ENCODE results near the gene CACNA1S. TPM values are rescaled to one million over a fixed set of nuclear protein-coding genes. Genes with fewer than 3 reads are reported as not detected.

Gene CACNA1S
- total RNA-seq (2014; rRNA removed; shearing (Covaris generic)): not detected in 2 replicates
- not detected in 2 replicates for polyA plus RNA-seq (2016; fragmentation: Nextera tagmentation; extraction: Ambion mirVana)

DNA sequence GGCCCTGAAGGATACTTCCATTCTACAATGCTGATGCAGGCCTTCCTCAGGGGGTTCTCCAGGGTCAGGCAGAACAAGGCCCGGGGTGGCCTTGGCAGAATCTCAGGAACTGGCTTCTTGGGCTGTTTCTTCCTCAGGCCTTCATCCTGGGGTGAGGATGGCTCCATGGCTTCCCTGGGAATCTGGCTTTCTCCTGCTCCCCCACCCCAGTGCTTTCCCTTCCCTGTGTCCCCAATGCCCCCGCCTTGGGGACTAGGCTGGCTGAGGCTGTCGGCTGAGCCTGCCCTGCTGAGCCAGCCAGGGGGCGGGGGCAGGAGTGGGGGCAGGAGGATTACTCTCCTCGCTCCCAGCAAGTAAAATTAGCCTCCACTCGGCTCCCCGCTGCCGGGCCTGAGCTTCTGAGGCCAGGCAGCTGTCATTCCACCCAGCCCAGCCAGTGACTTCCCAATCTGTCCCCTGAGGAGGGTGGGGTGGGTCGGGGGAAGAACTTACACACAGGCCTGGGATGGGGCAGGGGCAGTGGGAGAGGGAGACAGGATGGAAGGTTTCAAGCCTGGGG, at the start of gene CACNA1S:
CACNA1S (minus strand) TSS at position 254 of the 559 bp plus-strand sequence; CDS start at position 167, 87 bp downstream.
- in situ Hi-C loops (cut with MboI): no loop called here
- Histone ChIP-seq H3K4me3 (no peak within 1 kb of the TSS), H3K9ac (no peak within 1 kb of the TSS), H3K36me3 (ENCODE audit: low read depth) (no peaks in the 10 kb centered on the region), H3K9me3 (ENCODE audit: low read depth) (no peaks in the 10 kb centered on the region), H2AFZ (no peak within 1 kb of the TSS), H3K27me3 (replicated peaks; ENCODE audit: insufficient read depth) (no peaks in the 10 kb centered on the region; the same call in 1 of the 2 replicates), H4K20me1 (ENCODE audit: insufficient read depth) (no peaks in the 10 kb centered on the region), H3F3A (ENCODE audit: insufficient read depth) (no peaks in the 10 kb centered on the region), H3K27ac (no peak within 1 kb of the TSS), H3K4me2 (ENCODE audit: unreplicated experiment) (no peak within 1 kb of the TSS), H3K79me2 (ENCODE audit: insufficient read depth) (no peaks in the 10 kb centered on the region), H3K4me1 (ENCODE audit: insufficient read depth) (no peaks in the 10 kb centered on the region), H3K9me2 (ENCODE audit: insufficient read depth) (no peaks in the 10 kb centered on the region)
- DNase-seq: no peak
- WGBS, 2 experiments (ENCODE audit: low coverage in 1 of 2, low lambda C conversion rate in 2 of 2, missing lambda C conversion rate in 2 of 2): 35 to 52% methylated on average over 6 to 9 of the region's 9 CpGs
- TF ChIP-seq EZH2phosphoT487 (IDR thresholded peaks at IDR 0.05; ENCODE audit: insufficient read depth, low read depth) (no peak), EZH2 (IDR thresholded peaks at IDR 0.05; ENCODE audit: insufficient read depth, poor library complexity, severe bottlenecking) (no peak)

DNA sequence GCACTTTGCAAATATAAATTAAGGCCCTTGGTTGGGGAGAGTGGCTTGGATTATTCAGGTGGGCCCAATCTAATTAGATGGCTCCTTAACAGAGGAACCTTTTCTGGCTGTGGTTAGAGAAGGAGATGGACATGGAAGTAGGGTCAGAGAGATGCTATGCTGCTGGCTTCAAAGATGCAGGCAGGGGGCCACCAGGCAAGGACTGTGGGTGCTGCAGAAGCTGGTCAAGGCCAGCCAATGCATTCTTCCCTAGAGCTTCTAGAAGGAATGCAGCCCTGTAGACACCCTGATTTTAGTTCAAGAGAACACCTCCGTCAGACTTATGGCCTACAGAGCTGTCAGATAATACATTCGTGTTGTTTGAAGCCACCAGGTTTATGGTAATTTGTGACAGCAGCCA, 45.7 kb upstream of the CACNA1S start:
- DNase-seq: no peak
- Histone ChIP-seq H3K27ac (no peak overlapping the region), H3K27me3 (replicated peaks; ENCODE audit: insufficient read depth) (no peaks in the 10 kb centered on the region; the same call in 1 of the 2 replicates), H4K20me1 (ENCODE audit: insufficient read depth) (no peaks in the 10 kb centered on the region), H3K36me3 (ENCODE audit: low read depth) (no peaks in the 10 kb centered on the region), H3F3A (ENCODE audit: insufficient read depth) (no peaks in the 10 kb centered on the region), H3K9me2 (ENCODE audit: insufficient read depth) (no peaks in the 10 kb centered on the region), H2AFZ (no peak overlapping the region), H3K4me3 (no peak overlapping the region), H3K9ac (no peak overlapping the region), H3K4me1 (ENCODE audit: insufficient read depth) (peaks cover 8% of the 10 kb centered on the region), H3K4me2 (ENCODE audit: unreplicated experiment) (no peak overlapping the region), H3K9me3 (ENCODE audit: low read depth) (no peaks in the 10 kb centered on the region), H3K79me2 (ENCODE audit: insufficient read depth) (peaks cover 9% of the 10 kb centered on the region)
- no peak for TF ChIP-seq EZH2phosphoT487 (IDR thresholded peaks at IDR 0.05; ENCODE audit: insufficient read depth, low read depth)
- no peak for TF ChIP-seq EZH2 (IDR thresholded peaks at IDR 0.05; ENCODE audit: insufficient read depth, poor library complexity, severe bottlenecking)
- WGBS, 2 experiments (ENCODE audit: low coverage in 1 of 2, low lambda C conversion rate in 2 of 2, missing lambda C conversion rate in 2 of 2): 80 to 95% methylated on average over 2 of the region's 2 CpGs
- in situ Hi-C loops (cut with MboI): no loop called here

DNA sequence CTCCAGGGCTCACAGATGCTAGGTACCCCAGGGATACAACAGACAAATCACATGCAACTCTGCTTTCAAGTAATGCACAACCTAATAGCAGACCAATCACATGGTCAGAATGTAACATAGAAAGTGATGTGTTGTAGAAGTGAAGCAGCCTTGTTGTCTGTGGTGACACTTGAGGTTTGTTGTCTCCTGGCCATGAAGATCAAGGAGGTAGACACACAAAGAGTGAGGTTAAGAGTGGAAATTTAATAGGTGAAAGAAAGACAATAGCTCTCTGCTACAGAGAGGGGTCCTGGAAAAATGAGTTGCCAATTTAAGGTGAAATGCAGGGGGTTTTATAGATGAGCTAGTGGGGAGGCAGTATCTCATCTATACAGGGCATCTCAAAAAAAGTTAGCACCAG, 44.6 kb upstream of the CACNA1S start:
- H3K36me3 ChIP-seq (ENCODE audit: low read depth): no peaks in the 10 kb centered on the region
- in situ Hi-C loops (cut with MboI): no loop called here

DNA sequence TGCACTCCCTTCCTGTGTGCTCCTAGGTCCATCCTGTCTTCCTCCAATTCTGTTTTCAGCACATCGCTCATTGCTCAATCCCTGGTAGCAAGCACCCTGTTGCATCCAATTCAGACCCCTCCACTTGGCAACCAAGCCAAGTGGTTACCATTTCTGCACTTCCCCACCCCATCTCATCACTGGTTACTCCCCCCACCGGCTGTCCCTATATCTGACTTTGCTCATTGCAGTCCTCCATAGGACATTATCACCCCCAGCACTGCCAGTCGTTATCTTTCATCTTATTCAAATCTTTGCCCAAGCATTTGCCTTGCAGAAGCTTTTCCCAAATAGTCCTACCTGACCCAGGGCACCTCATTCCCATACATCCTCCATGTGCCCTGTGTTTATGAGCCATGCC, 44.1 kb upstream of the CACNA1S start:
- no peak overlapping the region for H3K4me2 ChIP-seq (ENCODE audit: unreplicated experiment)
- H3K79me2 ChIP-seq (ENCODE audit: insufficient read depth): peaks cover 12% of the 10 kb centered on the region
- TF ChIP-seq EZH2phosphoT487 (IDR thresholded peaks at IDR 0.05; ENCODE audit: insufficient read depth, low read depth): no peak
- TF ChIP-seq EZH2 (IDR thresholded peaks at IDR 0.05; ENCODE audit: insufficient read depth, poor library complexity, severe bottlenecking): no peak
- no peaks in the 10 kb centered on the region for H3F3A ChIP-seq (ENCODE audit: insufficient read depth)
- H4K20me1 ChIP-seq (ENCODE audit: insufficient read depth): no peaks in the 10 kb centered on the region
- H3K27me3 ChIP-seq (replicated peaks; ENCODE audit: insufficient read depth): no peaks in the 10 kb centered on the region
- WGBS, 2 experiments (ENCODE audit: low coverage in 1 of 2, low lambda C conversion rate in 2 of 2, missing lambda C conversion rate in 2 of 2): 63 to 75% methylated on average over 3 of the region's 3 CpGs
- H3K27ac ChIP-seq: no peak overlapping the region
- H3K9ac ChIP-seq: no peak overlapping the region
- no peak overlapping the region for H2AFZ ChIP-seq
- in situ Hi-C loops (cut with MboI): no loop called here
- peaks cover 8% of the 10 kb centered on the region for H3K4me1 ChIP-seq (ENCODE audit: insufficient read depth)
- H3K9me3 ChIP-seq (ENCODE audit: low read depth): no peaks in the 10 kb centered on the region
- no peaks in the 10 kb centered on the region for H3K9me2 ChIP-seq (ENCODE audit: insufficient read depth)
- H3K4me3 ChIP-seq: no peak overlapping the region
- DNase-seq: no peak
- no peaks in the 10 kb centered on the region for H3K36me3 ChIP-seq (ENCODE audit: low read depth)

More for the DNA sequence above, 44.6 kb upstream of the CACNA1S start:
- H3K4me3 ChIP-seq: no peak overlapping the region
- H3K27me3 ChIP-seq (replicated peaks; ENCODE audit: insufficient read depth): no peaks in the 10 kb centered on the region
- H3K4me1 ChIP-seq (ENCODE audit: insufficient read depth): peaks cover 8% of the 10 kb centered on the region
- DNase-seq: no peak
- no peaks in the 10 kb centered on the region for H3K9me2 ChIP-seq (ENCODE audit: insufficient read depth)
- no peak for TF ChIP-seq EZH2 (IDR thresholded peaks at IDR 0.05; ENCODE audit: insufficient read depth, poor library complexity, severe bottlenecking)
- no peak for TF ChIP-seq EZH2phosphoT487 (IDR thresholded peaks at IDR 0.05; ENCODE audit: insufficient read depth, low read depth)
- H3K9me3 ChIP-seq (ENCODE audit: low read depth): no peaks in the 10 kb centered on the region
- no peak overlapping the region for H2AFZ ChIP-seq
- peaks cover 12% of the 10 kb centered on the region for H3K79me2 ChIP-seq (ENCODE audit: insufficient read depth)
- H3K9ac ChIP-seq: no peak overlapping the region
- H3F3A ChIP-seq (ENCODE audit: insufficient read depth): no peaks in the 10 kb centered on the region
- no peaks in the 10 kb centered on the region for H4K20me1 ChIP-seq (ENCODE audit: insufficient read depth)
- H3K4me2 ChIP-seq (ENCODE audit: unreplicated experiment): no peak overlapping the region
- no peak overlapping the region for H3K27ac ChIP-seq

Measured in GM23248 (cell line).